HepG2 (cell line): ENCODE data around the gene P2RY12. TPM values are rescaled to one million over a fixed set of nuclear protein-coding genes. Genes with fewer than 3 reads are reported as not detected.
"Not testable (repeated sequence)": the region's sequence is repeated elsewhere in the genome, so short reads cannot be mapped to it uniquely, and the experiment has no call there.

Experiments
- ATAC-seq: fragments of 200-7000 bp; cut with Tn5 transposase; 3 replicates; pipeline ENCODE4 v1.9.1; 2020; ENCODE audit warnings: mild to moderate bottlenecking, moderate library complexity
- BruUV-seq: library from RNA; stranded (reverse); fragments of 400-500 nt; replicated peaks from 2 replicates; lab custom pipeline; 2021; lab: Mats Ljungman, UMichigan
- CTCF ChIA-PET: fragments of 300-600 bp; formaldehyde crosslinking; extraction: SDS; loops from one replicate; lab custom pipeline; 2021; ENCODE audit warnings: low total read pairs, inconsistent platforms, low intra/inter-chr PET ratio; lab: Yijun Ruan, JAX
- POLR2A ChIA-PET: fragments of 350-600 bp; sonication (Branson Sonifier 250); formaldehyde crosslinking; loops from one replicate; lab custom pipeline; 2020; ENCODE audit warnings: antibody characterized with exemption, inconsistent platforms; lab: Yijun Ruan, JAX
- DNase-seq: peaks from one replicate; pipeline ENCODE4 v3.0.0-alpha.2; 2015; ENCODE audit warnings: low spot score
- FAIRE-seq: peaks from 3 replicates; lab custom pipeline; 2011; peaks lifted over from hg19 to GRCh38; lab: Jason Lieb, UNC
- H2AFZ ChIP-seq: one replicate; pipeline ENCODE4 v1.6.1; 2011; ENCODE audit warnings: low read length, inconsistent platforms
- H3K27ac ChIP-seq: fragments of 300-600 bp; 3 replicates; pipeline ENCODE4 v1.8.0; 2011; ENCODE audit warnings: mixed run types, mild to moderate bottlenecking, mixed read lengths, low read length, inconsistent platforms; ENCODE audit not compliant: insufficient read depth; ENCODE audit errors: extremely low read length
- H3K27me3 ChIP-seq, 2 experiments: fragments of 200-600 bp in 1 of 2; 2 replicates in 1 of 2; 3 replicates in 1 of 2; pipeline versions ENCODE4 v1.6.0 to v1.8.0; 2011; ENCODE audit warnings: low read length in 2 of 2, mild to moderate bottlenecking in 2 of 2, moderate library complexity in 2 of 2, inconsistent platforms in 1 of 2; ENCODE audit not compliant: insufficient read depth in 2 of 2, control insufficient read depth in 1 of 2
- H3K36me3 ChIP-seq, 2 experiments: fragments of 200-600 bp in 1 of 2; replicated peaks in 1 of 2; 2 replicates in 1 of 2; 3 replicates in 1 of 2; pipeline versions ENCODE4 v1.5.1 to v1.8.0; 2011; ENCODE audit warnings: low read length in 2 of 2, inconsistent platforms in 1 of 2; ENCODE audit not compliant: insufficient read depth in 2 of 2, control insufficient read depth in 1 of 2
- H3K4me1 ChIP-seq: 2 replicates; pipeline ENCODE4 v1.5.1; 2012; ENCODE audit warnings: low read length, inconsistent platforms; ENCODE audit not compliant: insufficient read depth
- H3K4me2 ChIP-seq: 2 replicates; pipeline ENCODE4 v1.6.0; 2011; ENCODE audit warnings: low read depth, low read length, inconsistent platforms
- H3K4me3 ChIP-seq, 3 experiments: fragments of 200-600 bp in 1 of 3; sonication (generic), shearing (Covaris generic) in 1 of 3; replicated peaks in 1 of 3; 2 replicates each; pipeline ENCODE4 v1.5.1; 2011 to 2016; ENCODE audit warnings: low read length in 3 of 3, inconsistent platforms in 2 of 3, low read depth in 2 of 3, mild to moderate bottlenecking in 2 of 3, control low read depth in 1 of 3, mixed read lengths in 1 of 3; ENCODE audit not compliant: insufficient read depth in 1 of 3
- H3K79me2 ChIP-seq: one replicate; pipeline ENCODE4 v1.6.1; 2011; ENCODE audit warnings: low read length, inconsistent platforms; ENCODE audit not compliant: insufficient read depth
- H3K9ac ChIP-seq: 2 replicates; pipeline ENCODE4 v1.6.0; 2011; ENCODE audit warnings: mild to moderate bottlenecking, low read depth, low read length, inconsistent platforms; ENCODE audit not compliant: insufficient read depth
- H3K9me3 ChIP-seq: 2 replicates; pipeline ENCODE4 v1.5.1; 2012; ENCODE audit warnings: mild to moderate bottlenecking, low read length
- H4K20me1 ChIP-seq: 2 replicates; pipeline ENCODE4 v1.6.0; 2011; ENCODE audit warnings: inconsistent platforms, mild to moderate bottlenecking, low read length, moderate library complexity; ENCODE audit not compliant: insufficient read depth
- ATF7 ChIP-seq, 2 experiments: fragments of 450-650 bp in 1 of 2; sonication (generic) in 1 of 2; formaldehyde crosslinking in 1 of 2; IDR thresholded peaks; 2 replicates each; pipeline versions ENCODE4 v1.4.0 to v1.6.1; 2016 to 2020; ENCODE audit warnings: antibody characterized with exemption in 1 of 2, mild to moderate bottlenecking in 1 of 2, missing genetic modification reagents in 1 of 2
- ERF ChIP-seq: IDR thresholded peaks from 2 replicates; pipeline ENCODE4 v1.6.1; 2018; ENCODE audit warnings: missing biosample characterization, missing genetic modification reagents
- HNRNPH1 ChIP-seq: fragments of 200-400 bp; formaldehyde crosslinking; optimal IDR thresholded peaks from 2 replicates; pipeline ENCODE3; 2017; ENCODE audit warnings: mild to moderate bottlenecking, low read depth, low read length
- ZNF264 ChIP-seq: sonication (generic); formaldehyde crosslinking; IDR thresholded peaks from 2 replicates; pipeline ENCODE4 v1.4.0; 2020; ENCODE audit warnings: missing genetic modification reagents
- WGBS: methylation state at CpG from one replicate; pipeline ENCODE4 v1.1.6; 2017; ENCODE audit warnings: low lambda C conversion rate; 5-methylcytosine and 5-hydroxymethylcytosine counted together
- in situ Hi-C: cut with HindIII; loops from 2 replicates; pipeline ENCODE4 v1.10.0; 2017; ENCODE audit warnings: low pct_unique_long_range_greater_than_20kb; ENCODE audit not compliant: extremely low pct_ligation_motif_present
- intact Hi-C: fragments of 100-400 bp; cut with micrococcal nuclease; formaldehyde crosslinking; loops from one replicate; pipeline ENCODE4 v1.10.0; 2022; ENCODE audit not compliant: unreplicated experiment
- polyA plus RNA-seq, 8 experiments: library from polyadenylated mRNA; depleted of rRNA in 3 of 8; stranded (reverse) in 7 of 8; unstranded in 1 of 8; fragments of >200 nt; fragmentation: Illumina TruSeq in 4 of 8; extraction: Trizol in 4 of 8; gene quantifications; 2 replicates each; pipeline versions ENCODE4 v1.2.1 to v1.2.3, GENCODE V29; 2011 to 2016; ENCODE audit warnings: low read depth in 4 of 8, missing spikeins in 1 of 8, mixed read lengths in 1 of 8; ENCODE audit not compliant: insufficient read depth in 1 of 8
- total RNA-seq, 5 experiments: library from RNA; depleted of rRNA; stranded (reverse); fragments of >200 nt; fragmentation: Illumina TruSeq; extraction: Trizol; gene quantifications; 2 replicates each; pipeline ENCODE4 v1.2.3, GENCODE V29; 2016; ENCODE audit warnings: low read depth in 1 of 5

The P2RY12 gene
- total and polyA plus RNA-seq, 2 of the 13 experiments (the other 11 are each of a cell fraction or from before 2014, with no cell fraction given) = not detected

- FAIRE-seq = no peak
- Histone ChIP-seq H3K27me3 (no peaks in the 10 kb centered on the region), H3K27ac (no peak overlapping the region), H3K4me1 (no peaks in the 10 kb centered on the region), H3K4me3 (no peak overlapping the region), H3K9ac (no peak overlapping the region), H4K20me1 (no peaks in the 10 kb centered on the region), H3K9me3 (no peaks in the 10 kb centered on the region), H3K79me2 (no peaks in the 10 kb centered on the region), H3K36me3 (no peaks in the 10 kb centered on the region), H2AFZ (no peak overlapping the region), H3K4me2 (no peak overlapping the region)
- TF ChIP-seq ZNF264 (CRISPR knock-in tag) (no peak), HNRNPH1 (no peak), ERF (CRISPR knock-in tag) (no peak)
- CTCF ChIA-PET = no interaction called here
- in situ Hi-C loops (no loop called here), intact Hi-C loops (no loop called here)
- ATAC-seq = no peak
- no TSS peak for BruUV-seq
- POLR2A ChIA-PET = no interaction called here
- WGBS = 36% methylated on average over 3 of the region's 3 CpGs
- DNase-seq = no peak
These were observed 8.7 kb upstream of the P2RY12 start for GRCh38 chr3:151393146-151393830.

GRCh38 chr3:151392191-151392590, 7.6 kb upstream of the P2RY12 start:
- H4K20me1 ChIP-seq; H3K27ac ChIP-seq; H3K27me3 ChIP-seq; H3K36me3 ChIP-seq; H3K4me3 ChIP-seq; H3K79me2 ChIP-seq; DNase-seq; H3K9ac ChIP-seq; H3K9me3 ChIP-seq; BruUV-seq; FAIRE-seq; H3K4me2 ChIP-seq; H2AFZ ChIP-seq; CTCF ChIA-PET; POLR2A ChIA-PET; H3K4me1 ChIP-seq; intact Hi-C loops; in situ Hi-C loops; ATAC-seq; TF ChIP-seq ATF7 (CRISPR knock-in tag; IDR thresholded peaks at IDR 0.05): not testable (repeated sequence)
- WGBS = 54% methylated on average over 3 of the region's 3 CpGs
- TF ChIP-seq ATF7 (IDR thresholded peaks at IDR 0.05) = peak; percentile 19; the same call in 1 of the 2 replicates
